A549 (cell line): ENCODE data around the gene ABCA13. TPM values are rescaled to one million over a fixed set of nuclear protein-coding genes. Genes with fewer than 3 reads are reported as not detected.

Source experiments
- ATAC-seq, 2 experiments: fragments of 200-7000 bp in 1 of 2; fragments of >200 bp in 1 of 2; cut with Nextera tagmentation in 1 of 2; cut with Tn5 transposase in 1 of 2; 3 replicates each; pipeline versions ENCODE4 v1.8.0 to v1.9.1; 2018 to 2020; ENCODE audit warnings: mild to moderate bottlenecking in 1 of 2, moderate library complexity in 1 of 2
- CTCF ChIA-PET: fragments of 300-600 bp; sonication (Branson Sonifier 250); formaldehyde crosslinking; extraction: SDS; loops from one replicate; lab custom pipeline; 2021; ENCODE audit warnings: antibody characterized with exemption, inconsistent platforms; lab: Yijun Ruan, JAX
- POLR2A ChIA-PET: fragments of 350-600 bp; formaldehyde crosslinking; extraction: SDS; loops from one replicate; lab custom pipeline; 2021; ENCODE audit warnings: antibody characterized with exemption, inconsistent platforms; lab: Yijun Ruan, JAX
- DNase-seq, 2 experiments: peaks; one replicate each; pipeline versions ENCODE4 v3.0.0 to v3.0.0-alpha.2; 2011 to 2016; ENCODE audit warnings: low read depth in 1 of 2, low spot score in 1 of 2
- FAIRE-seq: peaks from 2 replicates; lab custom pipeline; 2011; peaks lifted over from hg19 to GRCh38; lab: Jason Lieb, UNC
- H3K27ac ChIP-seq, 2 experiments: fragments of >200 bp; sonication (Bioruptor Twin); formaldehyde crosslinking; 3 replicates each; pipeline ENCODE4 v1.5.1; 2016 to 2017
- H3K4me1 ChIP-seq: fragments of >200 bp; sonication (Bioruptor Twin); formaldehyde crosslinking; 3 replicates; pipeline ENCODE4 v1.6.1; 2016
- H3K4me2 ChIP-seq: fragments of >200 bp; sonication (Bioruptor Twin); formaldehyde crosslinking; 3 replicates; pipeline ENCODE4 v1.6.1; 2016
- H3K4me3 ChIP-seq: fragments of >200 bp; sonication (Bioruptor Twin); formaldehyde crosslinking; 3 replicates; pipeline ENCODE4 v1.5.1; 2016
- H3K9me3 ChIP-seq: fragments of >200 bp; sonication (Bioruptor Twin); formaldehyde crosslinking; 3 replicates; pipeline ENCODE4 v1.6.1; 2016
- BHLHE40 ChIP-seq: IDR thresholded peaks from 2 replicates; pipeline ENCODE4 v1.6.1; 2012; ENCODE audit warnings: low read depth, low read length, inconsistent platforms
- CBX2 ChIP-seq: fragments of 200-600 bp; sonication (generic); IDR thresholded peaks from 2 replicates; pipeline ENCODE4 v1.6.1; 2016; ENCODE audit warnings: low read depth, mild to moderate bottlenecking, borderline replicate concordance
- CBX8 ChIP-seq: fragments of 200-600 bp; sonication (generic); IDR thresholded peaks from 2 replicates; pipeline ENCODE4 v1.6.1; 2016
- CHD4 ChIP-seq: fragments of 200-600 bp; sonication (generic); IDR thresholded peaks from 2 replicates; pipeline ENCODE4 v1.6.1; 2016; ENCODE audit warnings: antibody characterized with exemption, mild to moderate bottlenecking, borderline replicate concordance
- EHF ChIP-seq: fragments of 250-450 bp; sonication (Bioruptor Pico); IDR thresholded peaks from 2 replicates; pipeline ENCODE4 v1.5.0; 2020; ENCODE audit warnings: mild to moderate bottlenecking
- ESRRA ChIP-seq: fragments of 150-350 bp; IDR thresholded peaks from 2 replicates; pipeline ENCODE4 v1.6.1; 2014; ENCODE audit warnings: mild to moderate bottlenecking, low read length, borderline replicate concordance
- FOXS1 ChIP-seq: fragments of 250-450 bp; sonication (Bioruptor Pico); IDR thresholded peaks from 2 replicates; pipeline ENCODE4 v1.5.0; 2020; ENCODE audit warnings: mild to moderate bottlenecking, moderate library complexity
- HOXB13 ChIP-seq: fragments of 250-450 bp; sonication (Bioruptor Pico); IDR thresholded peaks from 2 replicates; pipeline ENCODE4 v1.5.0; 2020; ENCODE audit warnings: low read depth, mild to moderate bottlenecking, moderate library complexity
- HOXB5 ChIP-seq: fragments of 250-450 bp; sonication (Bioruptor Pico); IDR thresholded peaks from 2 replicates; pipeline ENCODE4 v1.5.0; 2020; ENCODE audit warnings: mild to moderate bottlenecking, moderate library complexity
- KDM5A ChIP-seq: fragments of 200-600 bp; sonication (generic); IDR thresholded peaks from 2 replicates; pipeline ENCODE4 v1.6.1; 2016; ENCODE audit warnings: antibody characterized with exemption, mild to moderate bottlenecking
- MAZ ChIP-seq: fragments of 150-350 bp; IDR thresholded peaks from 2 replicates; pipeline ENCODE4 v1.6.1; 2014; ENCODE audit warnings: antibody characterized with exemption, low read depth, low read length, borderline replicate concordance
- MYC ChIP-seq: IDR thresholded peaks from 2 replicates; pipeline ENCODE4 v1.6.1; 2012; ENCODE audit warnings: mild to moderate bottlenecking, inconsistent platforms, low read length, improper control_type of control experiment, borderline replicate concordance
- NR3C1 ChIP-seq: fragments of >200 bp; sonication (Bioruptor Twin); formaldehyde crosslinking; IDR thresholded peaks from 3 replicates; pipeline ENCODE4 v1.6.1; 2017
- PHF8 ChIP-seq: fragments of 200-600 bp; sonication (generic); IDR thresholded peaks from 2 replicates; pipeline ENCODE4 v1.6.1; 2016; ENCODE audit warnings: low read depth, mild to moderate bottlenecking, antibody characterized with exemption, moderate library complexity, borderline replicate concordance
- RARB ChIP-seq: fragments of 250-450 bp; sonication (Bioruptor Pico); IDR thresholded peaks from 2 replicates; pipeline ENCODE4 v1.8.0; 2021; ENCODE audit warnings: mild to moderate bottlenecking, moderate library complexity
- SREBF2 ChIP-seq: fragments of 450-650 bp; IDR thresholded peaks from 2 replicates; pipeline ENCODE4 v1.6.1; 2014; ENCODE audit warnings: mild to moderate bottlenecking, moderate library complexity
- TFCP2L1 ChIP-seq: fragments of 250-450 bp; sonication (Bioruptor Pico); IDR thresholded peaks from 2 replicates; pipeline ENCODE4 v1.5.0; 2021; ENCODE audit warnings: mild to moderate bottlenecking
- ZC3H11A ChIP-seq: fragments of 450-650 bp; IDR thresholded peaks from 2 replicates; pipeline ENCODE4 v1.6.1; 2014; ENCODE audit warnings: antibody characterized with exemption, mild to moderate bottlenecking
- WGBS: methylation state at CpG from one replicate; pipeline ENCODE4 v1.1.6; 2017; ENCODE audit errors: missing lambda C conversion rate; 5-methylcytosine and 5-hydroxymethylcytosine counted together
- polyA plus RNA-seq, 4 experiments: library from polyadenylated mRNA; depleted of rRNA in 3 of 4; stranded (reverse); fragments of >200 nt; fragmentation: RNase III in 1 of 4; extraction: RNeasy Plus Mini Kit Qiagen cat#74134 plus additional on column Dnase treatment in 1 of 4; gene quantifications; 2 replicates in 3 of 4; 3 replicates in 1 of 4; pipeline ENCODE4 v1.2.3, GENCODE V29; 2011 to 2017
- TF ChIP-seq, protein P1 (sequence below): IDR thresholded peaks from 2 replicates; pipeline ENCODE4 v1.6.1; 2012
- TF ChIP-seq, protein P2 (sequence below): fragments of 150-350 bp; IDR thresholded peaks from 2 replicates; pipeline ENCODE4 v1.6.1; 2014; ENCODE audit warnings: low read depth, mild to moderate bottlenecking, low read length
- TF ChIP-seq, protein P3 (sequence below): fragments of 200-600 bp; sonication (generic); IDR thresholded peaks from 2 replicates; pipeline ENCODE4 v1.6.1; 2016; ENCODE audit warnings: antibody characterized with exemption, mild to moderate bottlenecking, moderate library complexity
- TF ChIP-seq, protein P4 (sequence below): IDR thresholded peaks from 2 replicates; pipeline ENCODE4 v1.6.1; 2012

The ABCA13 gene
- polyA plus RNA-seq, 2 of the 4 experiments (the other 2 are of a cell fraction) = 0.01 TPM; not detected in 1

DNA sequence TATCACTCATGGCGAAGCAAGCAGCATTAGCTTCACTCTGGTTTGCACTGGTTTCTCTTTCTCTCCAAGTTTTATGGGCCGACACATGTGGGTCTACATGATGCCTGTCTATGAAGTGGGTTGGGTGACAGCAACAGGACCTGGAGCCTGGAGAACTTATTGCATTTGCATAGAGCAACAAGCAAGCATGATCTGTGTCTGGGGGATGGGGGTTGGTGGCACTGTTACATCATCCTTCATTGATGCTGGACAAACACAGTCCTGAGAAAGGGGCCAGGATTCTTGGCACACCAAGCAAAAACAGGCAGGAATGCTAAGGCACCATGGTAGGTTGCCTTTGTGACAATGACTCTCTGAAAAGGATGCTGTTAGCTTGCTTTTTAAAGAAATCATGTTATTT, 486.9 kb downstream of the ABCA13 start:
- WGBS = 5% methylated on average over 2 of the region's 2 CpGs
- CTCF ChIA-PET = no interaction called here
- FAIRE-seq (no peak), DNase-seq (no peak), ATAC-seq (no peak)
- Histone ChIP-seq H3K4me3 (no peak overlapping the region), H3K9me3 (no peaks in the 10 kb centered on the region), H3K4me1 (no peaks in the 10 kb centered on the region), H3K4me2 (no peak overlapping the region), H3K27ac (no peak overlapping the region)
- POLR2A ChIA-PET = no interaction called here
- TF ChIP-seq HOXB13 (CRISPR knock-in tag) (no peak), EHF (CRISPR knock-in tag) (no peak), HOXB5 (CRISPR knock-in tag) (no peak), PHF8 (no peak)

DNA sequence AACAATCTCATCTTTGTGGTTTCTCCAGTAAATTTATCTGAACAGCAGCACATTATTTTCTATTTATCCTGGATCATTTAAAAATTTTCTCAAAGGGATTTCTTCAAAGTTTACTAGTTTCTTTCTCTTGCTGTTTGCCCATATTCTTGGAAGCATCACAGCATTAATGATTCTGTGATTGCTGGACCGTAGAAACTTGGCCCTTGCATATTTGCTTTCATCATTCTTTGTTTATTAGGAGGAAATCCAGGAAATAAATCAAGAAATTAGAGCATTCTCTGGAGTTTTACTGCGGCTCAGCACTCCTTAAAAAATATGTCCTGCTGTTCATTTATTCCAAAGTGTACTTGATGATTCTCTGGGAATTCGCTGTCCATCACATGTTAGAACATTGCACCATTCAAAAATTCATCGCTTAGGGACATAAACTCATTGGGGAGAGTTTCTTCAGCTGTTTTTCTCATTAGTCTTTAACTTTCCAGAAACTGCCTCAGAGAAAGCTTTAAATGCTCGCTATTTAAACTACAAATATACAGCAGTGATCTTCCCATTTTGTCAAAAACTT, 489.1 kb downstream of the ABCA13 start:
- no peak overlapping the region for H3K27ac ChIP-seq
- H3K9me3 ChIP-seq = no peaks in the 10 kb centered on the region
- FAIRE-seq (no peak), ATAC-seq (no peak), DNase-seq (no peak)
- under 1% methylated on average over 5 of the region's 5 CpGs for WGBS
- no peaks in the 10 kb centered on the region for H3K4me1 ChIP-seq
- ChIA-PET CTCF (no interaction called here), POLR2A (no interaction called here)
- no peak overlapping the region for H3K4me3 ChIP-seq
- TF ChIP-seq TFCP2L1 (CRISPR knock-in tag) = no peak
- no peak for TF ChIP-seq CBX8
- H3K4me2 ChIP-seq = no peak overlapping the region

DNA sequence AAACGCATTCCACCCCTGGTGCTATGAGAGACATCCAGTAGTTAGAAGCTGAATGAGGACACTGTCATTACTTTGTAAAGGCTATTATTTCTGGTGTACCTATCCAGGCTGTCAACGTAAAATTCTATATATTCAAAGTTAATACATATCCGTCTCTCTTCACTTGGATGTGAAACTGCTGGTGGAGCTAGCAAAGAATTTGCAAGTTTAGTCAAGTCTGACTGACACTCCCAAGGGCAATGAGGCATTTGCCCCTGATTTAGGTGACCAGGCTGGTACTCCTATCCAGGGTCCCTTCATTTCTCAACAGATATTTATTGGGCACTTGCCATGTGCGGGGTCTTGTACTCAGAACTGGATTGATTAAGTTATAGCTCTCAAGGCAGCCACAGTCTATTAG, 493.0 kb downstream of the ABCA13 start:
- WGBS = 2% methylated on average over 4 of the region's 4 CpGs
- Histone ChIP-seq H3K4me3 (no peak overlapping the region), H3K4me2 (no peak overlapping the region), H3K27ac (no peak overlapping the region), H3K9me3 (no peaks in the 10 kb centered on the region), H3K4me1 (no peaks in the 10 kb centered on the region)
- ChIA-PET POLR2A (no interaction called here), CTCF (no interaction called here)
- ATAC-seq = no peak
- no peak for TF ChIP-seq CHD4
- TF ChIP-seq CBX2 = no peak
- no peak for TF ChIP-seq SREBF2
- TF ChIP-seq KDM5A = no peak
- TF ChIP-seq, protein P1, sequence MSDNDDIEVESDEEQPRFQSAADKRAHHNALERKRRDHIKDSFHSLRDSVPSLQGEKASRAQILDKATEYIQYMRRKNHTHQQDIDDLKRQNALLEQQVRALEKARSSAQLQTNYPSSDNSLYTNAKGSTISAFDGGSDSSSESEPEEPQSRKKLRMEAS = no peak
- TF ChIP-seq BHLHE40 = no peak
- TF ChIP-seq, protein P2, sequence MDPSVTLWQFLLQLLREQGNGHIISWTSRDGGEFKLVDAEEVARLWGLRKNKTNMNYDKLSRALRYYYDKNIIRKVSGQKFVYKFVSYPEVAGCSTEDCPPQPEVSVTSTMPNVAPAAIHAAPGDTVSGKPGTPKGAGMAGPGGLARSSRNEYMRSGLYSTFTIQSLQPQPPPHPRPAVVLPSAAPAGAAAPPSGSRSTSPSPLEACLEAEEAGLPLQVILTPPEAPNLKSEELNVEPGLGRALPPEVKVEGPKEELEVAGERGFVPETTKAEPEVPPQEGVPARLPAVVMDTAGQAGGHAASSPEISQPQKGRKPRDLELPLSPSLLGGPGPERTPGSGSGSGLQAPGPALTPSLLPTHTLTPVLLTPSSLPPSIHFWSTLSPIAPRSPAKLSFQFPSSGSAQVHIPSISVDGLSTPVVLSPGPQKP = no peak
- TF ChIP-seq, protein P3, sequence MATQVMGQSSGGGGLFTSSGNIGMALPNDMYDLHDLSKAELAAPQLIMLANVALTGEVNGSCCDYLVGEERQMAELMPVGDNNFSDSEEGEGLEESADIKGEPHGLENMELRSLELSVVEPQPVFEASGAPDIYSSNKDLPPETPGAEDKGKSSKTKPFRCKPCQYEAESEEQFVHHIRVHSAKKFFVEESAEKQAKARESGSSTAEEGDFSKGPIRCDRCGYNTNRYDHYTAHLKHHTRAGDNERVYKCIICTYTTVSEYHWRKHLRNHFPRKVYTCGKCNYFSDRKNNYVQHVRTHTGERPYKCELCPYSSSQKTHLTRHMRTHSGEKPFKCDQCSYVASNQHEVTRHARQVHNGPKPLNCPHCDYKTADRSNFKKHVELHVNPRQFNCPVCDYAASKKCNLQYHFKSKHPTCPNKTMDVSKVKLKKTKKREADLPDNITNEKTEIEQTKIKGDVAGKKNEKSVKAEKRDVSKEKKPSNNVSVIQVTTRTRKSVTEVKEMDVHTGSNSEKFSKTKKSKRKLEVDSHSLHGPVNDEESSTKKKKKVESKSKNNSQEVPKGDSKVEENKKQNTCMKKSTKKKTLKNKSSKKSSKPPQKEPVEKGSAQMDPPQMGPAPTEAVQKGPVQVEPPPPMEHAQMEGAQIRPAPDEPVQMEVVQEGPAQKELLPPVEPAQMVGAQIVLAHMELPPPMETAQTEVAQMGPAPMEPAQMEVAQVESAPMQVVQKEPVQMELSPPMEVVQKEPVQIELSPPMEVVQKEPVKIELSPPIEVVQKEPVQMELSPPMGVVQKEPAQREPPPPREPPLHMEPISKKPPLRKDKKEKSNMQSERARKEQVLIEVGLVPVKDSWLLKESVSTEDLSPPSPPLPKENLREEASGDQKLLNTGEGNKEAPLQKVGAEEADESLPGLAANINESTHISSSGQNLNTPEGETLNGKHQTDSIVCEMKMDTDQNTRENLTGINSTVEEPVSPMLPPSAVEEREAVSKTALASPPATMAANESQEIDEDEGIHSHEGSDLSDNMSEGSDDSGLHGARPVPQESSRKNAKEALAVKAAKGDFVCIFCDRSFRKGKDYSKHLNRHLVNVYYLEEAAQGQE = no peak
- TF ChIP-seq MAZ = no peak
- TF ChIP-seq, protein P4, sequence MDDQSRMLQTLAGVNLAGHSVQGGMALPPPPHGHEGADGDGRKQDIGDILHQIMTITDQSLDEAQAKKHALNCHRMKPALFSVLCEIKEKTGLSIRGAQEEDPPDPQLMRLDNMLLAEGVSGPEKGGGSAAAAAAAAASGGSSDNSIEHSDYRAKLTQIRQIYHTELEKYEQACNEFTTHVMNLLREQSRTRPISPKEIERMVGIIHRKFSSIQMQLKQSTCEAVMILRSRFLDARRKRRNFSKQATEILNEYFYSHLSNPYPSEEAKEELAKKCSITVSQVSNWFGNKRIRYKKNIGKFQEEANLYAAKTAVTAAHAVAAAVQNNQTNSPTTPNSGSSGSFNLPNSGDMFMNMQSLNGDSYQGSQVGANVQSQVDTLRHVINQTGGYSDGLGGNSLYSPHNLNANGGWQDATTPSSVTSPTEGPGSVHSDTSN = no peak
- no peak for TF ChIP-seq FOXS1 (CRISPR knock-in tag)
- no peak for TF ChIP-seq MYC
- no peak for TF ChIP-seq RARB (CRISPR knock-in tag)
- no peak for TF ChIP-seq ESRRA
- TF ChIP-seq CBX8 = no peak
- no peak for TF ChIP-seq NR3C1
- TF ChIP-seq EHF (CRISPR knock-in tag) = no peak
- TF ChIP-seq ZC3H11A = no peak
- no peak for DNase-seq
- no peak for FAIRE-seq
